Stimulated activated CD4-positive, alpha-beta T cell treated with anti-CD3 and anti-CD28 coated beads, Interleukin-15, amount 100 ng/mL, for 48 hours (primary cell): Measurements from ENCODE around the gene UTP11.

Source experiments
- DNase-seq, 2 donors: peaks; one replicate each; pipeline ENCODE4 v3.0.0-alpha.2; 2020; ENCODE audit warnings: low read depth in 2 of 2

UTP11 gene

GRCh38 chr1:38071312-38072256 is 59.0 kb downstream of the UTP11 start:
- DNase-seq = no peak

GRCh38 chr1:38072858-38073257 is 60.3 kb downstream of the UTP11 start:
- no peak for DNase-seq

GRCh38 chr1:38073534-38074301 is 61.2 kb downstream of the UTP11 start:
- no peak for DNase-seq

GRCh38 chr1:38074302-38074677 is 61.8 kb downstream of the UTP11 start:
- no peak for DNase-seq
